ENCODE measurements around the gene DCHS1.

GRCh38 chr11:6604790-6605189, 50.8 kb downstream of the DCHS1 start:
- TF ChIP-seq CTCF (conservative IDR thresholded peaks at IDR 0.05 in 1 of 2, IDR thresholded peaks at IDR 0.05 in 1 of 2; ENCODE audit: low read depth in 1 of 2, low read length in 2 of 2) (no peak), EZH2 (IDR thresholded peaks at IDR 0.05; ENCODE audit: low read length, missing control alignments) (no peak)
